Neural cell (in vitro differentiated cells): ENCODE data around the gene MUC2. TPM values are rescaled to one million over a fixed set of nuclear protein-coding genes. Genes with fewer than 3 reads are reported as not detected.

Experiments used
- H2AFZ ChIP-seq: fragments of 200-600, 300-800 bp; sonication (generic), shearing (Covaris generic); 2 replicates; pipeline ENCODE4 v1.6.0; 2014; ENCODE audit warnings: low read depth, mild to moderate bottlenecking, antibody characterized with exemption, low read length, moderate library complexity
- H3F3A ChIP-seq: fragments of 200-600 bp; shearing (Covaris generic); 2 replicates; pipeline ENCODE4 v1.6.1; 2016; ENCODE audit warnings: mild to moderate bottlenecking, moderate library complexity, mixed read lengths, antibody characterized with exemption, low read length; ENCODE audit not compliant: insufficient read depth, poor library complexity, severe bottlenecking
- H3K27ac ChIP-seq: fragments of 200-600, 300-800 bp; sonication (generic), shearing (Covaris generic); 2 replicates; pipeline ENCODE4 v1.5.1; 2014; ENCODE audit warnings: mild to moderate bottlenecking, low read length, moderate library complexity
- H3K27me3 ChIP-seq: fragments of 300-800, 200-600 bp; sonication (generic), shearing (Covaris generic); 2 replicates; pipeline ENCODE4 v1.6.0; 2014; ENCODE audit warnings: mild to moderate bottlenecking, low read depth, low read length, moderate library complexity; ENCODE audit not compliant: insufficient read depth
- H3K36me3 ChIP-seq: fragments of 300-800, 200-600 bp; sonication (generic), shearing (Covaris generic); 2 replicates; pipeline ENCODE4 v1.5.1; 2014; ENCODE audit warnings: mild to moderate bottlenecking, antibody characterized with exemption, low read length, moderate library complexity; ENCODE audit not compliant: insufficient read depth
- H3K4me2 ChIP-seq: fragments of 300-800, 200-600 bp; sonication (generic), shearing (Covaris generic); 2 replicates; pipeline ENCODE4 v1.6.0; 2014; ENCODE audit warnings: mild to moderate bottlenecking, low read length
- H3K4me3 ChIP-seq: fragments of 300-800, 200-600 bp; sonication (generic), shearing (Covaris generic); 2 replicates; pipeline ENCODE4 v1.5.1; 2014; ENCODE audit warnings: mild to moderate bottlenecking, low read length, moderate library complexity
- H3K79me2 ChIP-seq: fragments of 200-600 bp; shearing (Covaris generic); replicated peaks from 2 replicates; pipeline ENCODE4 v1.6.0; 2014; ENCODE audit warnings: mild to moderate bottlenecking, low read length, moderate library complexity; ENCODE audit not compliant: insufficient read depth
- H3K9ac ChIP-seq: fragments of 300-800, 200-600 bp; sonication (generic), shearing (Covaris generic); 2 replicates; pipeline ENCODE4 v1.6.1; 2016; ENCODE audit warnings: mild to moderate bottlenecking, low read length, mixed read lengths
- H3K9me2 ChIP-seq: fragments of 200-600 bp; shearing (Covaris generic); 2 replicates; pipeline ENCODE4 v1.6.1; 2016; ENCODE audit warnings: mild to moderate bottlenecking, low read length, mixed read lengths; ENCODE audit not compliant: insufficient read depth
- H3K9me3 ChIP-seq: fragments of 200-600, 300-800 bp; sonication (generic), shearing (Covaris generic); 2 replicates; pipeline ENCODE4 v1.6.1; 2016; ENCODE audit warnings: mild to moderate bottlenecking, mixed run types, low read length, moderate library complexity, mixed read lengths
- H4K20me1 ChIP-seq: fragments of 200-600 bp; shearing (Covaris generic); 2 replicates; pipeline ENCODE4 v1.6.1; 2016; ENCODE audit warnings: mild to moderate bottlenecking, mixed run types; ENCODE audit not compliant: insufficient read depth
- CTCF ChIP-seq: fragments of 450-650 bp; IDR thresholded peaks from 2 replicates; pipeline ENCODE4 v1.5.1; 2014; ENCODE audit warnings: antibody characterized with exemption, mild to moderate bottlenecking, moderate library complexity; ENCODE audit not compliant: poor library complexity, severe bottlenecking
- EP300 ChIP-seq: fragments of 450-650 bp; conservative IDR thresholded peaks from 2 replicates; pipeline ENCODE4 v1.6.1; 2014; ENCODE audit warnings: antibody characterized with exemption, mild to moderate bottlenecking, moderate library complexity; ENCODE audit not compliant: poor library complexity, severe bottlenecking
- EZH2 ChIP-seq: fragments of 200-600, 300-800 bp; shearing (Covaris generic), sonication (generic); IDR thresholded peaks from 2 replicates; pipeline ENCODE4 v1.6.1; 2014; ENCODE audit warnings: antibody characterized with exemption, low read length, borderline replicate concordance, mild to moderate bottlenecking; ENCODE audit not compliant: insufficient read depth, poor library complexity, severe bottlenecking
- MXI1 ChIP-seq: fragments of 450-650 bp; conservative IDR thresholded peaks from 2 replicates; pipeline ENCODE4 v1.6.1; 2014; ENCODE audit warnings: antibody characterized with exemption, mild to moderate bottlenecking; ENCODE audit not compliant: poor library complexity, severe bottlenecking
- POLR2AphosphoS5 ChIP-seq: IDR thresholded peaks from 2 replicates; pipeline ENCODE4 v1.6.1; 2012
- RAD21 ChIP-seq: fragments of 450-650 bp; conservative IDR thresholded peaks from 2 replicates; pipeline ENCODE4 v1.6.1; 2014; ENCODE audit warnings: antibody characterized with exemption, mild to moderate bottlenecking, moderate library complexity
- SMC3 ChIP-seq: fragments of 450-650 bp; conservative IDR thresholded peaks from 2 replicates; pipeline ENCODE4 v1.6.1; 2014; ENCODE audit warnings: antibody characterized with exemption, mild to moderate bottlenecking, moderate library complexity; ENCODE audit not compliant: poor library complexity
- TAF1 ChIP-seq: IDR thresholded peaks from 2 replicates; pipeline ENCODE4 v1.6.1; 2012; ENCODE audit warnings: low read depth
- polyA plus RNA-seq: library from polyadenylated mRNA; depleted of rRNA; stranded (reverse); fragments of >200 nt; gene quantifications from 2 replicates; pipeline ENCODE4 v1.2.3, GENCODE V29; 2014
- TF ChIP-seq, protein P1 (sequence below): IDR thresholded peaks from 2 replicates; pipeline ENCODE4 v1.6.1; 2012; ENCODE audit warnings: borderline replicate concordance

Gene MUC2
- polyA plus RNA-seq, 1 donor from 2014 or later, result not detected

- no peaks in the 10 kb centered on the region for H3K9me2 ChIP-seq
- H3K79me2 ChIP-seq, result no peaks in the 10 kb centered on the region
- H3K36me3 ChIP-seq, result no peaks in the 10 kb centered on the region
- H3K27ac ChIP-seq, result no peak overlapping the region
- no peaks in the 10 kb centered on the region for H4K20me1 ChIP-seq
- H3K27me3 ChIP-seq, result no peaks in the 10 kb centered on the region
- no peaks in the 10 kb centered on the region for H3K9me3 ChIP-seq
- TF ChIP-seq, protein P1, sequence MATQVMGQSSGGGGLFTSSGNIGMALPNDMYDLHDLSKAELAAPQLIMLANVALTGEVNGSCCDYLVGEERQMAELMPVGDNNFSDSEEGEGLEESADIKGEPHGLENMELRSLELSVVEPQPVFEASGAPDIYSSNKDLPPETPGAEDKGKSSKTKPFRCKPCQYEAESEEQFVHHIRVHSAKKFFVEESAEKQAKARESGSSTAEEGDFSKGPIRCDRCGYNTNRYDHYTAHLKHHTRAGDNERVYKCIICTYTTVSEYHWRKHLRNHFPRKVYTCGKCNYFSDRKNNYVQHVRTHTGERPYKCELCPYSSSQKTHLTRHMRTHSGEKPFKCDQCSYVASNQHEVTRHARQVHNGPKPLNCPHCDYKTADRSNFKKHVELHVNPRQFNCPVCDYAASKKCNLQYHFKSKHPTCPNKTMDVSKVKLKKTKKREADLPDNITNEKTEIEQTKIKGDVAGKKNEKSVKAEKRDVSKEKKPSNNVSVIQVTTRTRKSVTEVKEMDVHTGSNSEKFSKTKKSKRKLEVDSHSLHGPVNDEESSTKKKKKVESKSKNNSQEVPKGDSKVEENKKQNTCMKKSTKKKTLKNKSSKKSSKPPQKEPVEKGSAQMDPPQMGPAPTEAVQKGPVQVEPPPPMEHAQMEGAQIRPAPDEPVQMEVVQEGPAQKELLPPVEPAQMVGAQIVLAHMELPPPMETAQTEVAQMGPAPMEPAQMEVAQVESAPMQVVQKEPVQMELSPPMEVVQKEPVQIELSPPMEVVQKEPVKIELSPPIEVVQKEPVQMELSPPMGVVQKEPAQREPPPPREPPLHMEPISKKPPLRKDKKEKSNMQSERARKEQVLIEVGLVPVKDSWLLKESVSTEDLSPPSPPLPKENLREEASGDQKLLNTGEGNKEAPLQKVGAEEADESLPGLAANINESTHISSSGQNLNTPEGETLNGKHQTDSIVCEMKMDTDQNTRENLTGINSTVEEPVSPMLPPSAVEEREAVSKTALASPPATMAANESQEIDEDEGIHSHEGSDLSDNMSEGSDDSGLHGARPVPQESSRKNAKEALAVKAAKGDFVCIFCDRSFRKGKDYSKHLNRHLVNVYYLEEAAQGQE, result no peak
- TF ChIP-seq TAF1 (no peak), MXI1 (no peak), SMC3 (no peak), EP300 (no peak), EZH2 (no peak), POLR2AphosphoS5 (no peak), RAD21 (no peak), CTCF (no peak)
- no peak overlapping the region for H3K4me2 ChIP-seq
- no peaks in the 10 kb centered on the region for H3F3A ChIP-seq
- no peak overlapping the region for H3K9ac ChIP-seq
- H2AFZ ChIP-seq, result no peak overlapping the region
- no peak overlapping the region for H3K4me3 ChIP-seq
Observed at GRCh38 chr11:1039481-1040427, 34.9 kb upstream of the MUC2 start.

DNA sequence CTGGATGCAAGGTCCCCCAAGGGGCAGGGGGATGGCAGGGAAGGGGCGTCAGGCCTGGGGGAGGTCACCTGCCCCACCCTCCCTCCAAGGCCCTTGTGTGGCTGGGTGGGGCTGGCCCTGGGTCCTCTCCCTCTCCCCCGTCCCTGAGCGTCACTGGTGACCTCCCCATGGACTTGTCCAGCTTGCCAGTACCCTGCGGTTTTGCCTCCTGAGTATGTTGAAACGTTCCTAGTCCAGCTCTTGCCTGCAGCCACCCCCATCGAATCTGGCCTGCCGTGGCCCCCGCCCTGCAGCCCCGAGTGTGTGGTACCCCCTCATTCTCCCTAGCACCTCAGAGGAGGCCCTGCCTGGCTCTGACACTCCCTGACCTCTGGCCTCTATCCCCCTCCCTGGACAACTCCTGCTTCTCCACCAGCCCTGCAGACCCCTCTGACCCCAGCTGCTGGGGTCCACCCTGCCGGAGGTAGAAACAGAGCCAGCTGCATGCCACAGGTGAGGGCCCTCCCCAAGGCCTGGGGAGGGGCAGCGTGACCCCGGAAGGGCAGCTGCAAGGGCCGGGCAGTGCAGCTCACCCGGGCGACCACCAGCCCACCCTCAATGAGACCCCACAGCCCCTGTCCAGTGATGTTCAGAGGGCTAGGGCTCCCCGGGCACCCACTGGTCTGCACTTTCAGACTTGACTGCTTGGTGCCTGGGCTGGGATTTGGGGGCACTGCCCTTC, 34.1 kb upstream of the MUC2 start:
- Histone ChIP-seq H3K79me2 (no peaks in the 10 kb centered on the region), H3K9ac (no peak overlapping the region), H3K36me3 (no peaks in the 10 kb centered on the region), H3F3A (no peaks in the 10 kb centered on the region), H3K4me2 (no peak overlapping the region), H2AFZ (no peak overlapping the region), H4K20me1 (no peaks in the 10 kb centered on the region), H3K27me3 (no peaks in the 10 kb centered on the region), H3K27ac (no peak overlapping the region), H3K9me3 (no peaks in the 10 kb centered on the region), H3K4me3 (no peak overlapping the region), H3K9me2 (no peaks in the 10 kb centered on the region)
- TF ChIP-seq EZH2, result no peak
- TF ChIP-seq EP300, result no peak
- TF ChIP-seq MXI1, result no peak
- no peak for TF ChIP-seq SMC3
- no peak for TF ChIP-seq POLR2AphosphoS5
- TF ChIP-seq, protein P1, result no peak
- TF ChIP-seq RAD21, result no peak
- TF ChIP-seq CTCF, result no peak
- no peak for TF ChIP-seq TAF1
